SU-DHL-6 (cell line): ENCODE measurements around the gene KCNG1.
A peak's percentile ranks its signal among the peaks of the same experiment; 100 is the strongest.

Source experiments
- EZH2phosphoT487 ChIP-seq: fragments of 200-600 bp; sonication (generic), shearing (Covaris generic); conservative IDR thresholded peaks from 2 replicates; pipeline ENCODE4 v1.6.1; 2018; ENCODE audit warnings: mild to moderate bottlenecking, antibody characterized with exemption, low read length, moderate library complexity, mixed read lengths
- TF ChIP-seq, protein P1 (sequence below): fragments of 200-600 bp; sonication (generic); IDR thresholded peaks from one replicate; pipeline ENCODE4 v1.5.1; 2017; ENCODE audit warnings: antibody characterized with exemption, mild to moderate bottlenecking, low read length, moderate library complexity; ENCODE audit not compliant: insufficient read depth, poor library complexity, severe bottlenecking

DNA sequence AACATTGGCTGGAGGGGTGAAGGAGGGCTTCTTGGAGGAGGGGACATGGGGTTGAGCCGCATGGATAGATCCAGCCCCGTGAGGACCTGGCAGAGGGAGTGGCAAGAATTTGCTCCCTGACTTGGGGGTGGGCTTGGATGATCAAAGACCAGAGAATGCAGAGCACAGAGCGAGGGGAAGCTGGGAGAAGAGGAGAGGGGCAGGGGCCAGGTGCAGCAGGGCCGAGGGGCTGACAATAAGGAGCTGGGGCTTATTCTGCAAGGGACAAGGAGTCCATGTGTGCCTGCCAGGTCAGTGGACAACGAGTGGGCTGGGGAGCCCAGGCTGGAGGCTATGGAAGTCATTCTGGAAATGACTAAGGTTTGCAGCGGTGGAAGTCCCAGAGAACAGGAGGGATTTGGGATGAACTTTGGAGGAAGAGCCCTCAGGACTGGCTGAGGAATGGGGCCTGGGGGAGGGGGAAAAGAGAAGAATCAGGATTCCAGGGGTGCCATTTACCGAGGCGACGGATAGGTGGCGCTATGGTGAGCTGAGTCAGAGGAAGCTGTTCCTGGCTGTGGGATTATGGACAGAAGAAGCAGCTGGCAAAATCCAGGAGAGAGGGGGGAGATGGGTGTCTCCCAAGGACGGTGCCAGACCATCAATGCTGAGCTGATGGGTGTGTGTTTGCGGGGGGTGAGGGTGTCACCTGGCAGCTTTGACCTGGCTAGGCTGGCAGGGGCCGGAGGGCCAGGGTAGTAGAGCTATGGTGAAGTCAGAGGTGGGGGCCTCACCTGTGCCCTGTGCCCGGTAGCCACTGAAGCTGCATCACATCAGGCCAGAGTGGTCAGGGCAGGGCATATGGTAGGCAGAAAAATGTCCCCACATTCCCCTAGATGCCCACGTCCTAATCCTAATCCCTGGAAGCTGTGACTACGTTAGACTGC, 7.8 kb downstream of the KCNG1 start:
- TF ChIP-seq, protein P1, sequence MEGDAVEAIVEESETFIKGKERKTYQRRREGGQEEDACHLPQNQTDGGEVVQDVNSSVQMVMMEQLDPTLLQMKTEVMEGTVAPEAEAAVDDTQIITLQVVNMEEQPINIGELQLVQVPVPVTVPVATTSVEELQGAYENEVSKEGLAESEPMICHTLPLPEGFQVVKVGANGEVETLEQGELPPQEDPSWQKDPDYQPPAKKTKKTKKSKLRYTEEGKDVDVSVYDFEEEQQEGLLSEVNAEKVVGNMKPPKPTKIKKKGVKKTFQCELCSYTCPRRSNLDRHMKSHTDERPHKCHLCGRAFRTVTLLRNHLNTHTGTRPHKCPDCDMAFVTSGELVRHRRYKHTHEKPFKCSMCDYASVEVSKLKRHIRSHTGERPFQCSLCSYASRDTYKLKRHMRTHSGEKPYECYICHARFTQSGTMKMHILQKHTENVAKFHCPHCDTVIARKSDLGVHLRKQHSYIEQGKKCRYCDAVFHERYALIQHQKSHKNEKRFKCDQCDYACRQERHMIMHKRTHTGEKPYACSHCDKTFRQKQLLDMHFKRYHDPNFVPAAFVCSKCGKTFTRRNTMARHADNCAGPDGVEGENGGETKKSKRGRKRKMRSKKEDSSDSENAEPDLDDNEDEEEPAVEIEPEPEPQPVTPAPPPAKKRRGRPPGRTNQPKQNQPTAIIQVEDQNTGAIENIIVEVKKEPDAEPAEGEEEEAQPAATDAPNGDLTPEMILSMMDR = peak; percentile 54
- TF ChIP-seq EZH2phosphoT487 = no peak
